ENCODE data around the gene ABLIM2.

DNA sequence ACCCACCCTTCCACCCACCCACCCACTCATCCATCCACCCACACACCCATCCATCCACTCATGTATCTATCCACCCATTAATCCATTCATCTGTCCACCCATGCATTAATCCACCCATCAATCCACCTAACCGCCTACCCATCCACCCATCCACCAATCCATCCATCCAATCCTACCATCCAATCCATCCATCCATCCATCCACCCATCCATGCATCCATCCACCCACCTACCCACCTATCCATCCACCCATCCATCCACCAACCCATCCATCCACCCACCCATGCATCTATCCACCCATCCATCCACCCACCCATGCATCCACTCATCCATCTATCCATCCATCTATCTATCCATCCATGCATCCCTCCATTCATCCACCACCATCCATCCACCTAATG lies 184.2 kb downstream of the ABLIM2 start:
- TF ChIP-seq NRF1 (IDR thresholded peaks at IDR 0.05; ENCODE audit: low read depth, low read length) (no peak), POLR2AphosphoS5 (IDR thresholded peaks at IDR 0.05; ENCODE audit: low read depth, low read length) (no peak), CHD1 (IDR thresholded peaks at IDR 0.05; ENCODE audit: low read depth, low read length) (no peak), ASH2L (IDR thresholded peaks at IDR 0.05; ENCODE audit: low read length) (no peak), MAFK (IDR thresholded peaks at IDR 0.05; ENCODE audit: low read depth, low read length) (no peak), SRF (IDR thresholded peaks at IDR 0.05; ENCODE audit: low read depth, low read length) (no peak), GABPA (IDR thresholded peaks at IDR 0.05; ENCODE audit: borderline replicate concordance, insufficient read depth, low read length) (no peak), POLR2A (IDR thresholded peaks at IDR 0.05; ENCODE audit: control extremely low read depth in 1 of 2, low read depth in 2 of 2, low read length in 2 of 2) (no peak), KDM1A (IDR thresholded peaks at IDR 0.05; ENCODE audit: borderline replicate concordance, low read length) (no peak)
- TF ChIP-seq, protein P1, sequence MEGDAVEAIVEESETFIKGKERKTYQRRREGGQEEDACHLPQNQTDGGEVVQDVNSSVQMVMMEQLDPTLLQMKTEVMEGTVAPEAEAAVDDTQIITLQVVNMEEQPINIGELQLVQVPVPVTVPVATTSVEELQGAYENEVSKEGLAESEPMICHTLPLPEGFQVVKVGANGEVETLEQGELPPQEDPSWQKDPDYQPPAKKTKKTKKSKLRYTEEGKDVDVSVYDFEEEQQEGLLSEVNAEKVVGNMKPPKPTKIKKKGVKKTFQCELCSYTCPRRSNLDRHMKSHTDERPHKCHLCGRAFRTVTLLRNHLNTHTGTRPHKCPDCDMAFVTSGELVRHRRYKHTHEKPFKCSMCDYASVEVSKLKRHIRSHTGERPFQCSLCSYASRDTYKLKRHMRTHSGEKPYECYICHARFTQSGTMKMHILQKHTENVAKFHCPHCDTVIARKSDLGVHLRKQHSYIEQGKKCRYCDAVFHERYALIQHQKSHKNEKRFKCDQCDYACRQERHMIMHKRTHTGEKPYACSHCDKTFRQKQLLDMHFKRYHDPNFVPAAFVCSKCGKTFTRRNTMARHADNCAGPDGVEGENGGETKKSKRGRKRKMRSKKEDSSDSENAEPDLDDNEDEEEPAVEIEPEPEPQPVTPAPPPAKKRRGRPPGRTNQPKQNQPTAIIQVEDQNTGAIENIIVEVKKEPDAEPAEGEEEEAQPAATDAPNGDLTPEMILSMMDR (IDR thresholded peaks at IDR 0.05; ENCODE audit: control extremely low read depth in 1 of 3, insufficient read depth in 1 of 3, low read depth in 1 of 3, low read length in 3 of 3): no peak
- TF ChIP-seq, protein P2, sequence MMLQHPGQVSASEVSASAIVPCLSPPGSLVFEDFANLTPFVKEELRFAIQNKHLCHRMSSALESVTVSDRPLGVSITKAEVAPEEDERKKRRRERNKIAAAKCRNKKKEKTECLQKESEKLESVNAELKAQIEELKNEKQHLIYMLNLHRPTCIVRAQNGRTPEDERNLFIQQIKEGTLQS (IDR thresholded peaks at IDR 0.05; ENCODE audit: insufficient read depth, low read depth, low read length): no peak
- TF ChIP-seq, protein P3, sequence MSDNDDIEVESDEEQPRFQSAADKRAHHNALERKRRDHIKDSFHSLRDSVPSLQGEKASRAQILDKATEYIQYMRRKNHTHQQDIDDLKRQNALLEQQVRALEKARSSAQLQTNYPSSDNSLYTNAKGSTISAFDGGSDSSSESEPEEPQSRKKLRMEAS (IDR thresholded peaks at IDR 0.05): no peak

All from H1 (cell line).